Activated naive CD8-positive, alpha-beta T cell (primary cell): ENCODE data around the gene SSTR5.

Experiments
- H3K27ac Mint-ChIP-seq: one replicate; pipeline ENCODE4 v1.8.0; 2021; ENCODE audit warnings: mixed read lengths
- H3K27me3 Mint-ChIP-seq: one replicate; pipeline ENCODE4 v1.8.0; 2021; ENCODE audit warnings: mixed read lengths
- H3K36me3 Mint-ChIP-seq: one replicate; pipeline ENCODE4 v1.8.0; 2021; ENCODE audit warnings: mixed read lengths
- H3K4me1 Mint-ChIP-seq: one replicate; pipeline ENCODE4 v1.8.0; 2021; ENCODE audit warnings: low read depth, mixed read lengths
- H3K4me3 Mint-ChIP-seq: one replicate; pipeline ENCODE4 v1.8.0; 2021; ENCODE audit warnings: mild to moderate bottlenecking, mixed read lengths
- H3K9me3 Mint-ChIP-seq: one replicate; pipeline ENCODE4 v1.8.0; 2021; ENCODE audit warnings: low read depth, mixed read lengths

The SSTR5 gene

GRCh38 chr16:1057252-1057932 is 15.2 kb upstream of the SSTR5 start:
- peaks cover 5% of the 10 kb centered on the region for H3K27me3 Mint-ChIP-seq
- H3K27ac Mint-ChIP-seq = no peak overlapping the region
- no peaks in the 10 kb centered on the region for H3K4me1 Mint-ChIP-seq
- H3K36me3 Mint-ChIP-seq = peaks cover 3% of the 10 kb centered on the region
- H3K9me3 Mint-ChIP-seq = no peaks in the 10 kb centered on the region
- no peak overlapping the region for H3K4me3 Mint-ChIP-seq

GRCh38 chr16:1058216-1058615 is 14.3 kb upstream of the SSTR5 start:
- Mint-ChIP-seq H3K27ac (no peak overlapping the region), H3K27me3 (peaks cover 5% of the 10 kb centered on the region), H3K36me3 (peaks cover 3% of the 10 kb centered on the region), H3K9me3 (no peaks in the 10 kb centered on the region), H3K4me3 (no peak overlapping the region), H3K4me1 (no peaks in the 10 kb centered on the region)

DNA sequence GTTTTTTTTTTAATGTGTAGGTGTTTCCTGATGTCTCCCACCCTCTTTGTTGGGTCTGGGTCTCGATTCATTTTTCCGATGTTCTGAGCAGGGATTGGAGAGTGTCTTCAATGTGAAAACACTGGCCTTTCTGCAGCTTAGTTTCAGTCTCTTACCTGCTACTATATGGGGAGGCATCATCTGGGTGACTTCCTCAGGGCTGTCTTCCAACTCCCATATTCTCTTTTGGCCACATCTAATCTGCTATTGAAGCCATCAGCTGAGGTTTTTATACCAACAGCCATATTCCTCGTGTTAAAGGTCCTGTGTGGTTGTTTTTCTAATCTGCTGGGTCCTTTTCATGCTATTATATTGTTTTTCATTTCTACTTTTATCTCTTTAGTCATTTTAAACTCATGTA is 13.2 kb upstream of the SSTR5 start:
- no peaks in the 10 kb centered on the region for H3K9me3 Mint-ChIP-seq
- peaks cover 8% of the 10 kb centered on the region for H3K27me3 Mint-ChIP-seq
- peaks cover 3% of the 10 kb centered on the region for H3K36me3 Mint-ChIP-seq
- H3K4me3 Mint-ChIP-seq = no peak overlapping the region
- no peaks in the 10 kb centered on the region for H3K4me1 Mint-ChIP-seq
- H3K27ac Mint-ChIP-seq = no peak overlapping the region

- no peaks in the 10 kb centered on the region for H3K9me3 Mint-ChIP-seq
- no peaks in the 10 kb centered on the region for H3K4me1 Mint-ChIP-seq
- no peak overlapping the region for H3K27ac Mint-ChIP-seq
- H3K27me3 Mint-ChIP-seq = peaks cover 9% of the 10 kb centered on the region
- no peak overlapping the region for H3K4me3 Mint-ChIP-seq
- peaks cover 3% of the 10 kb centered on the region for H3K36me3 Mint-ChIP-seq
Measured at GRCh38 chr16:1060416-1061340, 11.9 kb upstream of the SSTR5 start.

- H3K9me3 Mint-ChIP-seq = no peaks in the 10 kb centered on the region
- H3K27ac Mint-ChIP-seq = no peak overlapping the region
- peaks cover 11% of the 10 kb centered on the region for H3K27me3 Mint-ChIP-seq
- no peak overlapping the region for H3K4me3 Mint-ChIP-seq
- H3K36me3 Mint-ChIP-seq = peaks cover 3% of the 10 kb centered on the region
- H3K4me1 Mint-ChIP-seq = no peaks in the 10 kb centered on the region
Measured at GRCh38 chr16:1061769-1062505, 10.6 kb upstream of the SSTR5 start.

DNA sequence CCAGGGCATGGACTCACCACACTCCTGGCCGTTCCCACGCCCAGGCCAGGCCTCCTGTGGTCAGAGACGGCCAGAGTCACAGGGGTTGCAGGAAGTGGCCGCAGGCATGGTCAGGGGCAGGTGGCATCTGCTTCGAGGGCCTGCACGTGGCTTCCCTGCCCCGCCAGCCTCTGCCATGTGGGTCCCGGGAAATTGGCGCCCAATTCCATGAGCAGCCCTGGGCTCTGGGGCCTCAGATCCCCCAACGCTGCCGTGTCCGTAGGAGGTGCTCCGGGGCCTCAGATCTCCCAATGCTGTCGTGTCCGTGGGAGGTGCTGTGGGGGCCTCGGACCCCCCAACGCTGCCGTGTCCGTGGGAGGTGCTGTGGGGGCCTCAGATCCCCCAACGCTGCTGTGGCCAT is 9.7 kb upstream of the SSTR5 start:
- H3K4me1 Mint-ChIP-seq = peaks cover 3% of the 10 kb centered on the region
- no peak overlapping the region for H3K4me3 Mint-ChIP-seq
- H3K9me3 Mint-ChIP-seq = no peaks in the 10 kb centered on the region
- no peak overlapping the region for H3K27ac Mint-ChIP-seq
- peaks cover 13% of the 10 kb centered on the region for H3K27me3 Mint-ChIP-seq
- H3K36me3 Mint-ChIP-seq = peaks cover 3% of the 10 kb centered on the region

DNA sequence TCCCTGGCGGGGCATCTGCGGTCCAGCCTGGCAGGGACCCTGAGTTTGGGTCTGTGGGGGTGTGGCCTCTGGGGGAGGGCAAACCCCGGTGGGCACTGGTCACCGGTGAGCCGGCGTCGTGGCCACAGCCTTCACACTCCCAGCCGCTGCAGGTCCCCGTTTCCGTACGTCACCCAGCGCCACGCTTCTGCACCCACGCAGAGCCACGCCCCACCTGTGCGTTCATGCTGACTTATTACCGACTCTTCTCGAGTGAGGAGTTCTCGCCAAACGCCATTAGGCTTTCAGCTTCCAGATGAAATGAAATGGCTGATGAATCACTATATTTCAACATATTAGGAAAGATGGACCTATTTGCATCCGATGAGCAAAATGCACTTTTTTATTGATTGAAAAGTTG is 8.8 kb upstream of the SSTR5 start:
- H3K27me3 Mint-ChIP-seq = peaks cover 13% of the 10 kb centered on the region
- no peak overlapping the region for H3K4me3 Mint-ChIP-seq
- peaks cover 3% of the 10 kb centered on the region for H3K4me1 Mint-ChIP-seq
- peaks cover 3% of the 10 kb centered on the region for H3K36me3 Mint-ChIP-seq
- no peaks in the 10 kb centered on the region for H3K9me3 Mint-ChIP-seq
- H3K27ac Mint-ChIP-seq = no peak overlapping the region

GRCh38 chr16:1065469-1066128 is 6.9 kb upstream of the SSTR5 start:
- no peaks in the 10 kb centered on the region for H3K36me3 Mint-ChIP-seq
- peaks cover 9% of the 10 kb centered on the region for H3K27me3 Mint-ChIP-seq

GRCh38 chr16:1066584-1067172 is 5.9 kb upstream of the SSTR5 start:
- Mint-ChIP-seq H3K4me3 (no peak overlapping the region), H3K36me3 (no peaks in the 10 kb centered on the region), H3K27ac (no peak overlapping the region), H3K4me1 (peaks cover 3% of the 10 kb centered on the region), H3K9me3 (no peaks in the 10 kb centered on the region), H3K27me3 (peaks cover 8% of the 10 kb centered on the region)

More at GRCh38 chr16:1065469-1066128, 6.9 kb upstream of the SSTR5 start:
- no peaks in the 10 kb centered on the region for H3K9me3 Mint-ChIP-seq
- H3K4me3 Mint-ChIP-seq = no peak overlapping the region
- H3K4me1 Mint-ChIP-seq = peaks cover 3% of the 10 kb centered on the region
- no peak overlapping the region for H3K27ac Mint-ChIP-seq

- no peak overlapping the region for H3K4me3 Mint-ChIP-seq
- peaks cover 7% of the 10 kb centered on the region for H3K27me3 Mint-ChIP-seq
Measured at GRCh38 chr16:1067629-1068028, 4.9 kb upstream of the SSTR5 start.

DNA sequence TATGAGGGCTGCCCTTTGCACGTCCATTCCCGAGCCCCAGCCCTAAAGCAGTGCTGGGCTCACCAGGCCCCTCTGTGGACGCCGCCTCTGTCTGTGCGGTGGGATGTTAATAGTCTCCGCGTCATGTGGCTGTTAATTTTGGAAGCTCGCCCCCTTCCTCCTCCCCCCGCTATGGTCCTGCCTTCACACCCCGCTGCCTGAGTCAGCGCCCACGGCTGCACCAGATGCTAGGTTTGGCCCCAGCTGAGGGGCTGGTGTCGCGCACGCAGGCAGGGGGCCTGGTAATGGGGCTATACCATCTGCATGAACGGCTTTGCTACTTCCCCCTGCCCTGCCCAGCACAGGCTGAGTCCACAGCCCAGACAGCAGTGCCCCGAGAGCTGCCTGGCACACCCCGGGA is 4.1 kb upstream of the SSTR5 start:
- H3K27ac Mint-ChIP-seq = no peak overlapping the region
- H3K27me3 Mint-ChIP-seq = peaks cover 7% of the 10 kb centered on the region
- no peaks in the 10 kb centered on the region for H3K36me3 Mint-ChIP-seq
- H3K4me1 Mint-ChIP-seq = peaks cover 3% of the 10 kb centered on the region
- no peaks in the 10 kb centered on the region for H3K9me3 Mint-ChIP-seq
- no peak overlapping the region for H3K4me3 Mint-ChIP-seq

More at GRCh38 chr16:1067629-1068028, 4.9 kb upstream of the SSTR5 start:
- Mint-ChIP-seq H3K27ac (no peak overlapping the region), H3K4me1 (peaks cover 3% of the 10 kb centered on the region), H3K9me3 (no peaks in the 10 kb centered on the region), H3K36me3 (no peaks in the 10 kb centered on the region)

- Mint-ChIP-seq H3K9me3 (no peaks in the 10 kb centered on the region), H3K27ac (no peak overlapping the region), H3K4me3 (no peak overlapping the region), H3K27me3 (peaks cover 4% of the 10 kb centered on the region), H3K4me1 (peaks cover 3% of the 10 kb centered on the region), H3K36me3 (no peaks in the 10 kb centered on the region)
Measured at GRCh38 chr16:1069154-1069553, 3.4 kb upstream of the SSTR5 start.

DNA sequence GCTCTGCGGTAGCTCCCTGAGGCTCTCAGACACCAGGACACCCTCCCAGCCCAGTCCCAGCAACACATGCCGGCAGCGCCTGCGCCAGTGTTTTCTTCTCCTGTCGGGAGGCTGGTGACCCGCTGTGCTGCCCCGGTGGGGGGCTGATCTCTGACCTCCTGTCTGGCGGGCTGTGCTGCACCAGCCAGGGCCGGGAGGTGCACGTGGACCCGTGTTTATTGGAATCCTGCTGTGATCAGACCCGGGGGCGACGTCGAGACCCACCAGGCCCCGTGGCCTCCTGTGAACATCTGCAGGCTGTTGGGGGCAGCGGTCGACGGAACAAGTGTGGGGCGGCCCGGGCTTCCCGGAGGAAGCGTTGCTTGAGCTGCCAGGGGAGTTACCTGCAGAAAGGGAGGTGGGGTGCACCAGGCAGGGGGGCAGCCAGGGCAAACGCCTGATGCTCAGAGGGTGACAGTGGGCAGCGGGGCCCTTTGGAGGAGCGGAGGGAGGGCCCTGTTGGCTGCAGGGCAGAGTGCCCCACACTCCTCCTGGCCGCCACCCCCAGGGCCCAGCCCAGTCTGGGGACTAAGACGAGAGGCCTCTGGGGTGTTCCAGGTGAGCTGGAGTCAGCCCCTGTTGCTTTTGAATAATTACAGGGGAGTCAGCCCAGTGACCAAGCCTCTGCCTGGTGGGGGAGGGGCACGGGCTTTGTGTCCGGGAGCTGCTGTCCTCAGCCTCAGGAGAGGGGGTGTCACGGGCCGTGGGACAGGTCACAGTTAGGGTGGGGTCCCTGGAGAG is 2.3 kb upstream of the SSTR5 start:
- Mint-ChIP-seq H3K4me1 (peaks cover 3% of the 10 kb centered on the region), H3K4me3 (no peak overlapping the region), H3K27me3 (peaks cover 3% of the 10 kb centered on the region), H3K27ac (no peak overlapping the region), H3K9me3 (no peaks in the 10 kb centered on the region), H3K36me3 (no peaks in the 10 kb centered on the region)
